ENCODE results near the gene CACNA2D2.

Gene CACNA2D2

GRCh38 chr3:50419595-50420370 is 83.7 kb downstream of the CACNA2D2 start:
- DNase-seq, result no peak

DNA sequence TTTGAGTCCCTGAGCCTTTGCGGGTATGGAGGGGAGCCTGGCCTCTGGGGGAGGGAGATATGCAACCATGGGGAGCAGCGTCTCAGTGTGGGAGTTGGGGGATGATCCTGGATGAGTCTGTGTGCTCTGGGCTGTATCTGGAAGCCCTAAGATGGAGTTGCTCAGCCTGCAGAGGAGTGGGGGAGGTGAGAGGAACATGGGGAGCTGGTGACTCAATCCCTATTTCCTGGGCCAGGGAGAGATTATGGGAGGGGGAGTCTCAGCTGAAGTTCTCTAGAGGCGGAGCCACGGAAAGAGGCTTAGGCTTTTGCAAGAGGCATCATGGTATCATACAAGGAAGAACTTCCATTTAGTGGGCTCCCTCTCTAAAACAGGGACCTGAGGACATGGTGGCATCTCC is 84.6 kb downstream of the CACNA2D2 start:
- DNase-seq, result no peak

DNA sequence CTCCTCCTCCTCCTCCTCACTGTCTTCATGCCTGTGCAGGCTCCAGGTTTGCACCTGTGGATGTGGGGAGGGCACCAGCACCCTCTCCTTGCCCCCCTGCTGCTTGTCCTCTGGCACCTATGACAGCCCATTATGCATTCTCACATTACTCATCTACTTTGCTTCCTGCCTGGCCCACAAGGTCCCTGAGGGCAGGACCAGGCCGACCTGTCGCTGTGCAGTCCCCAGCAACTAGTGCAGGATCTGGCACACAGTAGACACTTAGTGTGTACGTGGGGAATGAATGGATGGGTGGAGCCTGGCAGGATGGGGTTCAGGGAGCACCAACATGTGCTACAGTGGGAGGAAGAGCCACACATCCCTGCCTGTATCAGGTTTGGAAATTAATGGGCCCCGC is 85.8 kb downstream of the CACNA2D2 start:
- DNase-seq, result no peak

GRCh38 chr3:50416736-50417636 is 86.4 kb downstream of the CACNA2D2 start:
- DNase-seq, result no peak

DNA sequence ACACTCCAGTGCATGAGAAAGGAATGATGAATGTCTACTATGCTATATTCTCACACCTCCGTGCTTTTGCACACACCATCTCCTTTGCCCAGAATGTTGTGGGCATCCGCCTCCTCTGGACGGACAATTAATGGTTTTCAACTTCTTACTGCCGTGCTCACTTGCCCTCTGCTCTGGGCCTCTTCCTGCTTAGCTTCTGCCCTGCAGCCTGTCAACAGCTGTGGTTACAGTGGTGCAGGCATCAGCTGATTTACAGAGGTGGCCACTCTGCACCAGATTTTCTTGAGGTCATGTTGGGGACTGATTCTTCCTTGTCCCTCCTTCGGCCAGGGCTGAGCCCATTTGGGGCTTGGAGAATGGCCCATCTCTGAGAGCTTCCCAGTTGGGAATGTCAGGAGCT is 87.6 kb downstream of the CACNA2D2 start:
- no peak for DNase-seq

DNA sequence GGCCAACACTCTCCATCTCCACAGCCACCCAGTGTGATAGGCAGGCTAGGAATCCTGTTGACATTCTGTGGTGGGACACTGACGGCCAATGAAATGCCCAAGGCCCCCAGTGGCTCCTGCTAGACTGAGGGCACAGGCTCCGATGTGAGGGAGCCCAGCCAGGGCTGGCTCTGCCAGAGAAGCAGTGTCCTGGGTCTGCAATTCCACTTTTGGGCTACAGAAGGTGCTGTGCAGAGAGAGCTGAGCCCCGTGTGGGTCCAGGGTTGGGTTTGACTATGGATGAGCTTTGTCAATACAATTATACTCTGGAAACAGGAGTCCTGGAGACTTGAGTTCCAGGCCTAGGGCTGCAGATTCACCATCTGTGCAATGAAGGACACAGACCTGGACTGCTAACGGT is 88.4 kb downstream of the CACNA2D2 start:
- no peak for DNase-seq

- DNase-seq, result no peak
Measured at GRCh38 chr3:50414616-50415015, 88.8 kb downstream of the CACNA2D2 start.

GRCh38 chr3:50412231-50412754 is 91.1 kb downstream of the CACNA2D2 start:
- no peak for DNase-seq

GRCh38 chr3:50411229-50411628 is 92.2 kb downstream of the CACNA2D2 start:
- DNase-seq, result no peak

- DNase-seq, result no peak
Measured at GRCh38 chr3:50410608-50411139, 92.8 kb downstream of the CACNA2D2 start.

- no peak for DNase-seq
Measured at GRCh38 chr3:50410185-50410584, 93.2 kb downstream of the CACNA2D2 start.

- no peak for DNase-seq
Measured at GRCh38 chr3:50408443-50408944, 94.9 kb downstream of the CACNA2D2 start.

DNA sequence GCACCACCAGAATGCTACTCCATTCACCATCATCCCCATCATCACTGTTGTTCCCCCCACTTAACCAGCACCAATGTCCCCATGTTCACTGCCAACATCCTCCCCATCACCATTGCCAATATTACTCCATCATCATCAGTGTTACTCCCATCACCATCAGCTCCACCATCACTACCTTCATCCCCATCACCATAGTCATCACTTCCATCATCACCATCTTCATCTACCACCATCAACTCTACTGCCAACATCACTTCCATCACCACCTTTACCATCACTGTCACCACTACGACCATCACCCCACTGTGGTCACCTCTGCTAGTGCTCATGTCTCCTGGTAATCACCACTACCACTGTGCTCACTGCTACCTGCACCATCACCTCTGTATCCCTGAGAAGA is 96.9 kb downstream of the CACNA2D2 start:
- DNase-seq, result no peak

DNA sequence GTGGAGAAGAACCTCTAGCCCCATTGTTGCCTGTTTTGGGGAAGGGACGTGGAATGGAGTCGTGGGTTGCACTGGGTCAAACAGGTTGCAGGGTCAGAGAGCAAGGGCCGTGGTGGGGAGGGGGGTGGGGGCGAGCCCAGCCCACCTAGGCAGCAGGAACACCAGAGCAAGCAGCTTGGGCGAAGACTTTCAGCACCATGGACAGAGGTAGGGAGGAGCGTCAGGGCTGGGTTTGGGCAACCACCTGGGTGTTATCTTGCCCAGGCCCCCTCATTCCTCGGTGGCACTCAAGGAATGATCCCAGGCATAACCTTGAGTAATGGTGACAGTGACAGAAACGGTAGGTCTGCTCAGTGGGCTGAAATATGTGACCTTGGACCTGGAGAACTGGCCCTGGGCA is 98.2 kb downstream of the CACNA2D2 start:
- DNase-seq, result no peak

DNA sequence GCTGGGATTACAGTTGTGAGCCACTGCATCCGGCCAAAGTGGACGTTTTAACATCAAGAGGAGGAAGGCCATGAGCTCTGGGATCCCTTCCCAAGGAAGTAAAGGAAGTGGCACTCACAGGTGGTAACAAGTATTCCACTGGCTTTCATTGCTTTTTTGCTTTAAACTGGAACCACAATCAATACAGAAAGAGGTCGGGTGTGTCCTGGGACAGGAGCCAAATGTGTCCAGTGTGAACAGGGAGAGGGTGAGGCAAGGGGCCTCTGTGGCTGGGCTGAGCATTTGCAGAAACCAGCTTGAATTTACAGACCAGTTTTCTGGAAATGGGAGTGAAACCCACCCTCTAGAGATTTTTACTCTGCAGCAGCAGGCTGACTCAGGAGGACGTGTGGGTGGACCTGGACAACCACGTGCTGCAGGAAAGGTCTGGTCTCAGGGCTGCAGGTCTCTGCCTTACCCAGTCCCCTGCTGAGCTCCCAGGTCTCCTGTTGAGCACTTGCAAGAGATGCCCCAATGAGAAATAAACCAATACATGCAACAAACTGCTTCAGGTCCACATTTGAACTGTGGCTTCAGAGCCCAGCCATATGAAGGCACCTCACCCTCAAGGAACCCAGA is 101.3 kb downstream of the CACNA2D2 start:
- DNase-seq, result no peak

- DNase-seq, result no peak
Measured at GRCh38 chr3:50396502-50396901, 106.9 kb downstream of the CACNA2D2 start.

DNA sequence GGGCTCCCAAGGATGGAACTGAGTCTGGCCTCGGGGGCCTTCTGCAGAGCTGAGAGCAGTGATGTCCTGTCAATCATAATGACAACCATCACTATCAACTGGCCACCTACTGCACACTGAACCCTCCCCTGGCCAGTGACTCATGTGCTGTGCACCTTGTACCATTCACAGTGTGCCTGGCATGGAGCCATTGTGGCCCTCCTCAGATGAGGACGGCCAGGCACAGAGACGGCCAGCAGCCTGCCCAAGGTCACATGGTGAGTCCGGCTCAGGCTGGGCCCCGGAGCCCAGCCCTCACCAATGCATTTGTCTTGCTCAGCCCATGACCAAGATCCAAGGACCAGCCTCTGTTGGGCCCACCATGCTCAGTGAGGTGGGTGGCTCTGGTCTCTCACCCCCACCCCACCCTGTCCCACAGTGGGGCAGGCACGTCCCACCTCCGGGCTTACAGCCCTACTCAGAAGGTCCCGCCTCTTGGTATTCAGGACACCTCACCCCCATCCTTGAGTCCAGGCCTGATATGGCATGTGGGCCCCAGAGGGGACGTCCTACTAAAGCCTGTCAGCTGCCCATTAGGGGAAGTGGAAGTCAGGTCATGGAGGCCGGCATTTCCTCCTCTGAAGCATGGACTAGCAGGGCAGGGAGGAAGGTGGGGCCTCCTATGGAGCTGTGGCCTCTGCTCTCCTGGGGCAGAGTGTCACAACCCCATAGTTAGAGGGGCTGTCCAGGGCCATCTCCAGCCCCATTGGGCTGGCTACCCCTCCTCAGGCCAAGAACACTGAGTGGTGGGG is 108.2 kb downstream of the CACNA2D2 start:
- DNase-seq, result no peak

DNA sequence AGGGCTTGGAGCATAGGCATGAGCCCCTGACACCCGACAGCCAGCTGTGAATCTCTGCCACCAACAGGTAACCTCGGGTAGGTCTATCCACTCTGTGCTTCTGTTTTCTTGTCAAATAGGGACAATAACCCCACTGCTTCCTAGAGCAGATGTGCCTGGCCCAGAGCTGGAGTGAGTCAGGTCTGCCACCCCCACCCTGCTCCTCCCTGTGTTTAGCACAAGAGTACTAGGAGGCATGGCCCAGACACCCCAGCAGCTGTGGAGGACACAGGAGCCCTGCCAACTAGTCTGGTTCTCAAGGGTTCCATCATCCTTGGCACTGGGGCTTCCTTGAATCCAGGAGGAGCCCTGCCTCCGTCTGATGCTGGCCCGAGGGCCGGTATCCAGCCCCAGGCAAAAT is 110.4 kb downstream of the CACNA2D2 start:
- DNase-seq, result no peak

- peak; percentile 8 to 45 for DNase-seq
Measured at GRCh38 chr3:50392101-50392715, 111.2 kb downstream of the CACNA2D2 start.

DNA sequence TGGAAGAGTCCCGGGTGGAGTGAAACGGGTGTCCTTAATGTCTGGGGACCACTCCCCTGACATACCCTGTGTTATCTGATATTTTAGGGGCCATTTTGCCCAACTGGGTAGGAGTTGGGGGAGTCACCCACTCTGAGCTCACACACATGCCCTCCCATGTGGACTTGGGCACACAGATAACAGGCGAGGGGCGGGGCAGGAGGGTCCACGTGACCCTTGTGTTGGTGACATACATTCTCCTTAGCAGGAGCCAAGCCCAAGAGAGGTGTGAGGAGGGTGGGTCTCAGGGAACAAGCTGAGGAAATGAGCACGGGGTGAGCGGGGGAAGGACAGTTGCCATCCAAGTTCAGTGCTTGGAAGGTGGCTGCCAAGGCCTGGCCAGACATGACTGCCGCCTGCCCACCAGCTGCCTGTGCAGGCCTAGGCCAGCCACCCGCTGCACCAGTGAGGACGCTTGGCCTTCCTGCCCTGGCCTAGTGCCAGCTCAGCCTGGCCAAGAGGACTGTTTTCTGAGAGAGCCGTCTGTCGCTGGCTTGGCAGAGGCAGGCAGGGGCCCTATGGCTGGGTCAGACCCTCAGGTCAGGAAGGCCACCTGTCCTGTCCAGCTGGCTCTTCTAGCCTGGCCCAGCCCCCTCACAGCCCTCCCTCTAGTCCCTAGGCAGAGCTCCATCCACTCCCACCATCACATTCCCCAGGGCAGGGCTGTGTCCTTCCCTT is 112.8 kb downstream of the CACNA2D2 start:
- DNase-seq, result peak; percentile 19 to 88

- DNase-seq, result no peak
Measured at GRCh38 chr3:50389414-50389767, 114.0 kb downstream of the CACNA2D2 start.

Measured in NCI-H446 (cell line).